Prostate gland (tissue), 2 donors: ENCODE data around the gene POLR2B. TPM values are rescaled to one million over a fixed set of nuclear protein-coding genes. Genes with fewer than 3 reads are reported as not detected.
A peak's percentile ranks its signal among the peaks of the same experiment; 100 is the strongest.

Experiments
- DNase-seq: peaks from one replicate; pipeline ENCODE4 v3.0.0-alpha.2; 2019; ENCODE audit warnings: low spot score
- H3K27ac ChIP-seq, 2 donors: fragments of 200-600 bp; sonication (generic); 2 replicates each; pipeline ENCODE4 v1.5.1; 2017 to 2019
- H3K27me3 ChIP-seq: fragments of 200-600 bp; sonication (generic); replicated peaks from 2 replicates; pipeline ENCODE4 v1.5.1; 2019; ENCODE audit not compliant: insufficient read depth
- H3K36me3 ChIP-seq, 2 donors: fragments of 200-600 bp; sonication (generic); 1 replicate in 1 of 2; 2 replicates in 1 of 2; pipeline versions ENCODE4 v1.5.1 to v1.8.1; 2017 to 2019
- H3K4me1 ChIP-seq: fragments of 200-600 bp; sonication (generic); replicated peaks from 2 replicates; pipeline ENCODE4 v1.5.1; 2019
- H3K4me3 ChIP-seq, 2 donors: fragments of 200-600 bp; sonication (generic); 2 replicates each; pipeline ENCODE4 v1.5.1; 2017 to 2019
- H3K9me3 ChIP-seq: fragments of 200-600 bp; sonication (generic); 2 replicates; pipeline ENCODE4 v1.5.1; 2017
- CTCF ChIP-seq, 4 experiments: fragments of 200-600 bp in 2 of 4; fragments of 450-650 bp in 2 of 4; sonication (generic) in 2 of 4; IDR thresholded peaks; 1 replicate in 3 of 4; 2 replicates in 1 of 4; pipeline ENCODE4 v1.5.1; 2016 to 2019; ENCODE audit warnings: antibody characterized with exemption in 4 of 4, mild to moderate bottlenecking in 2 of 4, moderate library complexity in 2 of 4
- POLR2A ChIP-seq: fragments of 450-650 bp; IDR thresholded peaks from one replicate; pipeline ENCODE4 v1.6.1; 2016; ENCODE audit warnings: antibody characterized with exemption, mild to moderate bottlenecking
- POLR2AphosphoS5 ChIP-seq: sonication (generic); formaldehyde crosslinking; IDR thresholded peaks from one replicate; pipeline ENCODE4 v1.6.1; 2017; ENCODE audit warnings: antibody characterized with exemption
- WGBS: methylation state at CpG from one replicate; pipeline ENCODE4 v1.1.5; 2018; 5-methylcytosine and 5-hydroxymethylcytosine counted together
- intact Hi-C: fragments of 100-400 bp; cut with DNase I; formaldehyde crosslinking; loops from one replicate; pipeline ENCODE4 v1.14.2; 2022
- total RNA-seq, 2 donors: library from RNA; depleted of rRNA; stranded (reverse); fragments of >200 nt; gene quantifications; one replicate each; pipeline ENCODE4 v1.1.0, GENCODE V29; 2016

Gene POLR2B
- total RNA-seq, 2 donors from 2014 or later = 74.0 to 76.1 TPM

GRCh38 chr4:56990109-56990905, 11.6 kb downstream of the POLR2B start:
- Histone ChIP-seq H3K36me3 (no peaks in the 10 kb centered on the region), H3K27ac (no peak overlapping the region), H3K4me3 (no peak overlapping the region), H3K27me3 (no peaks in the 10 kb centered on the region), H3K9me3 (no peaks in the 10 kb centered on the region), H3K4me1 (no peaks in the 10 kb centered on the region)
- intact Hi-C loops = no loop called here
- DNase-seq = no peak
- TF ChIP-seq POLR2AphosphoS5 (no peak), CTCF (IDR thresholded peaks at IDR 0.05) (no peak), POLR2A (no peak)
- WGBS = 87% methylated on average over 6 of the region's 6 CpGs

- Histone ChIP-seq H3K4me1 (peaks cover 4% of the 10 kb centered on the region), H3K9me3 (no peaks in the 10 kb centered on the region), H3K36me3 (no peaks in the 10 kb centered on the region), H3K27me3 (no peaks in the 10 kb centered on the region), H3K27ac (peak overlapping the region; percentile 15 to 46), H3K4me3 (no peak overlapping the region)
- intact Hi-C loops = no loop called here
- peak; percentile 55 for TF ChIP-seq POLR2AphosphoS5
- TF ChIP-seq CTCF (IDR thresholded peaks at IDR 0.05) = no peak
- no peak for TF ChIP-seq POLR2A
- WGBS = 19% methylated on average over 7 of the region's 7 CpGs
- peak; percentile 63 for DNase-seq
Measured at GRCh38 chr4:56995525-56995924, 16.8 kb downstream of the POLR2B start.

- WGBS = 100% methylated on average over 1 of the region's 1 CpG
- no peaks in the 10 kb centered on the region for H3K36me3 ChIP-seq
- intact Hi-C loops = no loop called here
- no peaks in the 10 kb centered on the region for H3K27me3 ChIP-seq
- no peak for TF ChIP-seq POLR2A
- no peak for TF ChIP-seq CTCF (IDR thresholded peaks at IDR 0.05)
- TF ChIP-seq POLR2AphosphoS5 = no peak
- no peak for DNase-seq
- no peak overlapping the region for H3K27ac ChIP-seq
- H3K9me3 ChIP-seq = no peaks in the 10 kb centered on the region
- no peak overlapping the region for H3K4me3 ChIP-seq
- peaks cover 4% of the 10 kb centered on the region for H3K4me1 ChIP-seq
Measured at GRCh38 chr4:56999751-57000150, 21.1 kb downstream of the POLR2B start.

- Histone ChIP-seq H3K4me1 (no peaks in the 10 kb centered on the region), H3K27ac (no peak overlapping the region), H3K27me3 (no peaks in the 10 kb centered on the region), H3K4me3 (no peak overlapping the region), H3K36me3 (no peaks in the 10 kb centered on the region), H3K9me3 (no peaks in the 10 kb centered on the region)
- no peak for DNase-seq
- TF ChIP-seq POLR2AphosphoS5 = no peak
- intact Hi-C loops = no loop called here
- WGBS = 68% methylated on average over 4 of the region's 4 CpGs
Measured at GRCh38 chr4:57013543-57014120, 34.9 kb downstream of the POLR2B start.

- intact Hi-C loops = no loop called here
- H3K9me3 ChIP-seq = no peaks in the 10 kb centered on the region
- TF ChIP-seq CTCF (IDR thresholded peaks at IDR 0.05) (no peak), POLR2AphosphoS5 (no peak), POLR2A (no peak)
- no peak for DNase-seq
- H3K4me1 ChIP-seq = no peaks in the 10 kb centered on the region
- no peaks in the 10 kb centered on the region for H3K27me3 ChIP-seq
- no peaks in the 10 kb centered on the region for H3K36me3 ChIP-seq
- H3K27ac ChIP-seq = no peak overlapping the region
- no peak overlapping the region for H3K4me3 ChIP-seq
Measured at GRCh38 chr4:57018980-57019379, 40.3 kb downstream of the POLR2B start.
